ENCODE measurements around the gene AHNAK2.

Gene AHNAK2

GRCh38 chr14:104975481-104976197, 2.5 kb downstream of the AHNAK2 start:
- TF ChIP-seq GATA3 (IDR thresholded peaks at IDR 0.05; ENCODE audit: low read depth, low read length) (no peak), GATA2 (IDR thresholded peaks at IDR 0.05; ENCODE audit: low read depth, low read length) (no peak)

GRCh38 chr14:104974665-104975390, 3.3 kb downstream of the AHNAK2 start:
- TF ChIP-seq GATA2 (IDR thresholded peaks at IDR 0.05; ENCODE audit: low read depth, low read length) (no peak), GATA3 (IDR thresholded peaks at IDR 0.05; ENCODE audit: low read depth, low read length) (no peak)

GRCh38 chr14:104974146-104974541, 4.0 kb downstream of the AHNAK2 start:
- TF ChIP-seq GATA2 (IDR thresholded peaks at IDR 0.05; ENCODE audit: low read depth, low read length) (no peak), GATA3 (IDR thresholded peaks at IDR 0.05; ENCODE audit: low read depth, low read length) (no peak)

GRCh38 chr14:104973385-104974145, 4.6 kb downstream of the AHNAK2 start:
- TF ChIP-seq GATA2 (IDR thresholded peaks at IDR 0.05; ENCODE audit: low read depth, low read length), result no peak
- no peak for TF ChIP-seq GATA3 (IDR thresholded peaks at IDR 0.05; ENCODE audit: low read depth, low read length)

GRCh38 chr14:104973135-104973384, 5.1 kb downstream of the AHNAK2 start:
- TF ChIP-seq GATA3 (IDR thresholded peaks at IDR 0.05; ENCODE audit: low read depth, low read length), result no peak

GRCh38 chr14:104972301-104973134, 5.7 kb downstream of the AHNAK2 start:
- TF ChIP-seq GATA3 (IDR thresholded peaks at IDR 0.05; ENCODE audit: low read depth, low read length), result no peak
- TF ChIP-seq GATA2 (IDR thresholded peaks at IDR 0.05; ENCODE audit: low read depth, low read length), result no peak

GRCh38 chr14:104971447-104972240, 6.5 kb downstream of the AHNAK2 start:
- TF ChIP-seq GATA3 (IDR thresholded peaks at IDR 0.05; ENCODE audit: low read depth, low read length), result no peak
- TF ChIP-seq GATA2 (IDR thresholded peaks at IDR 0.05; ENCODE audit: low read depth, low read length), result no peak

GRCh38 chr14:104970231-104971068, 7.7 kb downstream of the AHNAK2 start:
- TF ChIP-seq GATA3 (IDR thresholded peaks at IDR 0.05; ENCODE audit: low read depth, low read length) (no peak), GATA2 (IDR thresholded peaks at IDR 0.05; ENCODE audit: low read depth, low read length) (no peak)

- TF ChIP-seq GATA2 (IDR thresholded peaks at IDR 0.05; ENCODE audit: low read depth, low read length), result no peak
- no peak for TF ChIP-seq GATA3 (IDR thresholded peaks at IDR 0.05; ENCODE audit: low read depth, low read length)
Observed at GRCh38 chr14:104969741-104970230, 8.4 kb downstream of the AHNAK2 start.

- no peak for TF ChIP-seq GATA3 (IDR thresholded peaks at IDR 0.05; ENCODE audit: low read depth, low read length)
- TF ChIP-seq GATA2 (IDR thresholded peaks at IDR 0.05; ENCODE audit: low read depth, low read length), result no peak
Observed at GRCh38 chr14:104968541-104969401, 9.4 kb downstream of the AHNAK2 start.

GRCh38 chr14:104968153-104968527, 10.0 kb downstream of the AHNAK2 start:
- TF ChIP-seq GATA2 (IDR thresholded peaks at IDR 0.05; ENCODE audit: low read depth, low read length) (no peak), GATA3 (IDR thresholded peaks at IDR 0.05; ENCODE audit: low read depth, low read length) (no peak)
